G401.6 (cell line): ENCODE results near the gene DHTKD1.
"Not testable (repeated sequence)": the region's sequence is repeated elsewhere in the genome, so short reads cannot be mapped to it uniquely, and the experiment has no call there.

ENCODE experiments used
- FAIRE-seq: peaks from 2 replicates; lab custom pipeline; 2012; peaks lifted over from hg19 to GRCh38; lab: Jason Lieb, UNC

DHTKD1 gene

GRCh38 chr10:12156367-12157123 lies 87.8 kb downstream of the DHTKD1 start:
- no peak for FAIRE-seq

- no peak for FAIRE-seq
These were observed 89.4 kb downstream of the DHTKD1 start for GRCh38 chr10:12158111-12158510.

GRCh38 chr10:12160664-12161063 lies 91.9 kb downstream of the DHTKD1 start:
- FAIRE-seq: no peak

GRCh38 chr10:12162927-12163326 lies 94.2 kb downstream of the DHTKD1 start:
- no peak for FAIRE-seq

GRCh38 chr10:12164085-12164484 lies 95.3 kb downstream of the DHTKD1 start:
- no peak for FAIRE-seq

GRCh38 chr10:12165036-12165435 lies 96.3 kb downstream of the DHTKD1 start:
- FAIRE-seq: no peak

- FAIRE-seq: no peak
These were observed 97.4 kb downstream of the DHTKD1 start for GRCh38 chr10:12165999-12166775.

- not testable (repeated sequence) for FAIRE-seq
These were observed 102.8 kb downstream of the DHTKD1 start for GRCh38 chr10:12171512-12171911.
